HFFc6 (cell line): Measurements from ENCODE around the gene ST8SIA6. TPM values are rescaled to one million over a fixed set of nuclear protein-coding genes. Genes with fewer than 3 reads are reported as not detected.

Source experiments
- DNase-seq: peaks from one replicate; pipeline ENCODE4 v3.0.0-alpha.2; 2018
- H3K27ac Mint-ChIP-seq: 2 replicates; pipeline ENCODE4 v1.8.0; 2020; ENCODE audit warnings: mild to moderate bottlenecking, mixed read lengths
- H3K27me3 Mint-ChIP-seq: 2 replicates; pipeline ENCODE4 v1.8.0; 2021; ENCODE audit warnings: mild to moderate bottlenecking, moderate library complexity, mixed read lengths; ENCODE audit not compliant: insufficient read depth
- H3K36me3 Mint-ChIP-seq: 2 replicates; pipeline ENCODE4 v1.8.0; 2021; ENCODE audit warnings: low read depth, mixed read lengths
- H3K4me1 Mint-ChIP-seq: 2 replicates; pipeline ENCODE4 v1.8.0; 2020; ENCODE audit warnings: low read depth, mixed read lengths
- H3K4me3 Mint-ChIP-seq: 2 replicates; pipeline ENCODE4 v1.8.0; 2020; ENCODE audit warnings: mild to moderate bottlenecking, moderate library complexity, mixed read lengths
- H3K9me3 Mint-ChIP-seq: 2 replicates; pipeline ENCODE4 v1.8.0; 2020; ENCODE audit warnings: mild to moderate bottlenecking, mixed read lengths
- total RNA-seq, 6 experiments: library from RNA; stranded (reverse); fragmentation: NEBNext Ultra II Directional; extraction: Animal tissue kit (Norgen Biotek cat#: 25700); gene quantifications; 2 replicates in 1 of 6; 3 replicates in 5 of 6; pipeline ENCODE4 v1.2.3, GENCODE V29; 2021
- TF ChIP-seq, protein P1 (sequence below): fragments of 200-600 bp; sonication (generic); IDR thresholded peaks from 2 replicates; pipeline ENCODE4 v1.5.0; 2021; ENCODE audit warnings: antibody characterized with exemption, mild to moderate bottlenecking

ST8SIA6 gene
- total RNA-seq, 6 experiments from 2014 or later: not detected

DNA sequence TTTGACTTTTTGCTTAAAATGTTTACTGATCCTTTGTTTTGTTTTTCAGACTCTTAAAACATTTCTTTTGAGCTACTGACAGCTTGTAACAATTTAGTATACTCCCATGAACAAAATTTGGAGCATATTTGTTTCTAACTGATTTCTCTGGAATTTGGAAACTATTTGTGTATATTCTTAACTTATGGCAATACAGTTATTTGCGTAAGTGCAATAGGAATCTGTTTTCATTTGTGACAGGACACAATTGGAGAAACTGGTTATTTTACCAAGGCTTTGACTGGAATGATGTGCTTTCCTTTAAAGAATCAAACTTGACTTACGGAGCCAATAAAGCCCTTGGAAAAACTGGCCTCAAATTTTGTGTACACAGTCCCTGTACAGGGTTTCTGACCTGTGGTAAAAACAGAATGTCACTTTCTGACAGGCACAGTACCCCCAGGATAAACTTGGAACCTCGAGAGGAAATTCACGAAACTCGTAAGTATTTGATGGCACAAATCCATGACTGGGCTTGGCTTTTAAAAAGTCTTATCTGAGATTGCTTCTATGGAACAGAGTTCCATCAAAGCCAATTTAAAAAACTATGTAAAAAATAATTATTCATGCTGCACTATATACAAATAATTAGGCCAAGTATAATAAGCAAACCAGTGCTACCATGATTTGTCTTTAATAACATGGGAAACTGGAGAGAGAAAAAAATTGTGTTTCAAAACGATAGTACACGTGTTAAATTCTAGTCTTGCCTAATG, 70.4 kb downstream of the ST8SIA6 start:
- TF ChIP-seq, protein P1, sequence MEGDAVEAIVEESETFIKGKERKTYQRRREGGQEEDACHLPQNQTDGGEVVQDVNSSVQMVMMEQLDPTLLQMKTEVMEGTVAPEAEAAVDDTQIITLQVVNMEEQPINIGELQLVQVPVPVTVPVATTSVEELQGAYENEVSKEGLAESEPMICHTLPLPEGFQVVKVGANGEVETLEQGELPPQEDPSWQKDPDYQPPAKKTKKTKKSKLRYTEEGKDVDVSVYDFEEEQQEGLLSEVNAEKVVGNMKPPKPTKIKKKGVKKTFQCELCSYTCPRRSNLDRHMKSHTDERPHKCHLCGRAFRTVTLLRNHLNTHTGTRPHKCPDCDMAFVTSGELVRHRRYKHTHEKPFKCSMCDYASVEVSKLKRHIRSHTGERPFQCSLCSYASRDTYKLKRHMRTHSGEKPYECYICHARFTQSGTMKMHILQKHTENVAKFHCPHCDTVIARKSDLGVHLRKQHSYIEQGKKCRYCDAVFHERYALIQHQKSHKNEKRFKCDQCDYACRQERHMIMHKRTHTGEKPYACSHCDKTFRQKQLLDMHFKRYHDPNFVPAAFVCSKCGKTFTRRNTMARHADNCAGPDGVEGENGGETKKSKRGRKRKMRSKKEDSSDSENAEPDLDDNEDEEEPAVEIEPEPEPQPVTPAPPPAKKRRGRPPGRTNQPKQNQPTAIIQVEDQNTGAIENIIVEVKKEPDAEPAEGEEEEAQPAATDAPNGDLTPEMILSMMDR: no peak
- no peaks in the 10 kb centered on the region; the same call in 1 of the 2 replicates for H3K36me3 Mint-ChIP-seq
- H3K4me1 Mint-ChIP-seq: peaks cover 6% of the 10 kb centered on the region; the same call in 1 of the 2 replicates
- peaks cover 15% of the 10 kb centered on the region for H3K27me3 Mint-ChIP-seq
- no peak for DNase-seq
- no peaks in the 10 kb centered on the region; the same call in 1 of the 2 replicates for H3K9me3 Mint-ChIP-seq
- H3K27ac Mint-ChIP-seq: no peak overlapping the region
- H3K4me3 Mint-ChIP-seq: no peak overlapping the region

- Mint-ChIP-seq H3K4me1 (no peaks in the 10 kb centered on the region), H3K36me3 (no peaks in the 10 kb centered on the region; the same call in 1 of the 2 replicates), H3K27ac (no peak overlapping the region), H3K4me3 (no peak overlapping the region), H3K9me3 (no peaks in the 10 kb centered on the region; the same call in none of the 2 replicates), H3K27me3 (peaks cover 18% of the 10 kb centered on the region)
- no peak for DNase-seq
- TF ChIP-seq, protein P1: no peak
These were observed 72.8 kb downstream of the ST8SIA6 start for GRCh38 chr10:17381502-17382142.

- no peaks in the 10 kb centered on the region; the same call in none of the 2 replicates for H3K9me3 Mint-ChIP-seq
- H3K36me3 Mint-ChIP-seq: no peaks in the 10 kb centered on the region; the same call in 1 of the 2 replicates
- TF ChIP-seq, protein P1: no peak
These were observed 73.5 kb downstream of the ST8SIA6 start for GRCh38 chr10:17380888-17381287.

GRCh38 chr10:17380016-17380415, 74.4 kb downstream of the ST8SIA6 start:
- TF ChIP-seq, protein P1: no peak
- no peak for DNase-seq
- H3K27me3 Mint-ChIP-seq: peaks cover 17% of the 10 kb centered on the region
- no peak overlapping the region for H3K27ac Mint-ChIP-seq
- H3K4me3 Mint-ChIP-seq: no peak overlapping the region
- no peaks in the 10 kb centered on the region; the same call in 1 of the 2 replicates for H3K9me3 Mint-ChIP-seq
- no peaks in the 10 kb centered on the region for H3K4me1 Mint-ChIP-seq
- H3K36me3 Mint-ChIP-seq: no peaks in the 10 kb centered on the region

More at GRCh38 chr10:17380888-17381287, 73.5 kb downstream of the ST8SIA6 start:
- no peak overlapping the region for H3K4me3 Mint-ChIP-seq
- no peaks in the 10 kb centered on the region for H3K4me1 Mint-ChIP-seq
- DNase-seq: no peak
- H3K27ac Mint-ChIP-seq: no peak overlapping the region
- H3K27me3 Mint-ChIP-seq: peaks cover 22% of the 10 kb centered on the region

- H3K27me3 Mint-ChIP-seq: peaks cover 17% of the 10 kb centered on the region
- TF ChIP-seq, protein P1: no peak
- H3K36me3 Mint-ChIP-seq: no peaks in the 10 kb centered on the region
- no peak overlapping the region for H3K4me3 Mint-ChIP-seq
- H3K4me1 Mint-ChIP-seq: no peaks in the 10 kb centered on the region
- DNase-seq: no peak
- no peaks in the 10 kb centered on the region; the same call in 1 of the 2 replicates for H3K9me3 Mint-ChIP-seq
- no peak overlapping the region for H3K27ac Mint-ChIP-seq
These were observed 75.2 kb downstream of the ST8SIA6 start for GRCh38 chr10:17379151-17379690.
